Neural cell (in vitro differentiated cells): ENCODE results near the gene PLEKHG3. TPM values are rescaled to one million over a fixed set of nuclear protein-coding genes. Genes with fewer than 3 reads are reported as not detected.

Source experiments
- H2AFZ ChIP-seq: fragments of 200-600, 300-800 bp; sonication (generic), shearing (Covaris generic); 2 replicates; pipeline ENCODE4 v1.6.0; 2014; ENCODE audit warnings: low read depth, mild to moderate bottlenecking, antibody characterized with exemption, low read length, moderate library complexity
- H3F3A ChIP-seq: fragments of 200-600 bp; shearing (Covaris generic); 2 replicates; pipeline ENCODE4 v1.6.1; 2016; ENCODE audit warnings: mild to moderate bottlenecking, moderate library complexity, mixed read lengths, antibody characterized with exemption, low read length; ENCODE audit not compliant: insufficient read depth, poor library complexity, severe bottlenecking
- H3K27ac ChIP-seq: fragments of 200-600, 300-800 bp; sonication (generic), shearing (Covaris generic); 2 replicates; pipeline ENCODE4 v1.5.1; 2014; ENCODE audit warnings: mild to moderate bottlenecking, low read length, moderate library complexity
- H3K27me3 ChIP-seq: fragments of 300-800, 200-600 bp; sonication (generic), shearing (Covaris generic); 2 replicates; pipeline ENCODE4 v1.6.0; 2014; ENCODE audit warnings: mild to moderate bottlenecking, low read depth, low read length, moderate library complexity; ENCODE audit not compliant: insufficient read depth
- H3K36me3 ChIP-seq: fragments of 300-800, 200-600 bp; sonication (generic), shearing (Covaris generic); 2 replicates; pipeline ENCODE4 v1.5.1; 2014; ENCODE audit warnings: mild to moderate bottlenecking, antibody characterized with exemption, low read length, moderate library complexity; ENCODE audit not compliant: insufficient read depth
- H3K4me2 ChIP-seq: fragments of 300-800, 200-600 bp; sonication (generic), shearing (Covaris generic); 2 replicates; pipeline ENCODE4 v1.6.0; 2014; ENCODE audit warnings: mild to moderate bottlenecking, low read length
- H3K4me3 ChIP-seq: fragments of 300-800, 200-600 bp; sonication (generic), shearing (Covaris generic); 2 replicates; pipeline ENCODE4 v1.5.1; 2014; ENCODE audit warnings: mild to moderate bottlenecking, low read length, moderate library complexity
- H3K79me2 ChIP-seq: fragments of 200-600 bp; shearing (Covaris generic); replicated peaks from 2 replicates; pipeline ENCODE4 v1.6.0; 2014; ENCODE audit warnings: mild to moderate bottlenecking, low read length, moderate library complexity; ENCODE audit not compliant: insufficient read depth
- H3K9ac ChIP-seq: fragments of 300-800, 200-600 bp; sonication (generic), shearing (Covaris generic); 2 replicates; pipeline ENCODE4 v1.6.1; 2016; ENCODE audit warnings: mild to moderate bottlenecking, low read length, mixed read lengths
- H3K9me2 ChIP-seq: fragments of 200-600 bp; shearing (Covaris generic); 2 replicates; pipeline ENCODE4 v1.6.1; 2016; ENCODE audit warnings: mild to moderate bottlenecking, low read length, mixed read lengths; ENCODE audit not compliant: insufficient read depth
- H3K9me3 ChIP-seq: fragments of 200-600, 300-800 bp; sonication (generic), shearing (Covaris generic); 2 replicates; pipeline ENCODE4 v1.6.1; 2016; ENCODE audit warnings: mild to moderate bottlenecking, mixed run types, low read length, moderate library complexity, mixed read lengths
- H4K20me1 ChIP-seq: fragments of 200-600 bp; shearing (Covaris generic); 2 replicates; pipeline ENCODE4 v1.6.1; 2016; ENCODE audit warnings: mild to moderate bottlenecking, mixed run types; ENCODE audit not compliant: insufficient read depth
- EP300 ChIP-seq: fragments of 450-650 bp; conservative IDR thresholded peaks from 2 replicates; pipeline ENCODE4 v1.6.1; 2014; ENCODE audit warnings: antibody characterized with exemption, mild to moderate bottlenecking, moderate library complexity; ENCODE audit not compliant: poor library complexity, severe bottlenecking
- EZH2 ChIP-seq: fragments of 200-600, 300-800 bp; shearing (Covaris generic), sonication (generic); IDR thresholded peaks from 2 replicates; pipeline ENCODE4 v1.6.1; 2014; ENCODE audit warnings: antibody characterized with exemption, low read length, borderline replicate concordance, mild to moderate bottlenecking; ENCODE audit not compliant: insufficient read depth, poor library complexity, severe bottlenecking
- MXI1 ChIP-seq: fragments of 450-650 bp; conservative IDR thresholded peaks from 2 replicates; pipeline ENCODE4 v1.6.1; 2014; ENCODE audit warnings: antibody characterized with exemption, mild to moderate bottlenecking; ENCODE audit not compliant: poor library complexity, severe bottlenecking
- POLR2AphosphoS5 ChIP-seq: IDR thresholded peaks from 2 replicates; pipeline ENCODE4 v1.6.1; 2012
- RAD21 ChIP-seq: fragments of 450-650 bp; conservative IDR thresholded peaks from 2 replicates; pipeline ENCODE4 v1.6.1; 2014; ENCODE audit warnings: antibody characterized with exemption, mild to moderate bottlenecking, moderate library complexity
- REST ChIP-seq: IDR thresholded peaks from 2 replicates; pipeline ENCODE4 v1.6.1; 2012; ENCODE audit warnings: borderline replicate concordance
- SMC3 ChIP-seq: fragments of 450-650 bp; conservative IDR thresholded peaks from 2 replicates; pipeline ENCODE4 v1.6.1; 2014; ENCODE audit warnings: antibody characterized with exemption, mild to moderate bottlenecking, moderate library complexity; ENCODE audit not compliant: poor library complexity
- TAF1 ChIP-seq: IDR thresholded peaks from 2 replicates; pipeline ENCODE4 v1.6.1; 2012; ENCODE audit warnings: low read depth
- polyA plus RNA-seq: library from polyadenylated mRNA; depleted of rRNA; stranded (reverse); fragments of >200 nt; gene quantifications from 2 replicates; pipeline ENCODE4 v1.2.3, GENCODE V29; 2014
- TF ChIP-seq, protein P1 (sequence below): fragments of 450-650 bp; IDR thresholded peaks from 2 replicates; pipeline ENCODE4 v1.5.1; 2014; ENCODE audit warnings: antibody characterized with exemption, mild to moderate bottlenecking, moderate library complexity; ENCODE audit not compliant: poor library complexity, severe bottlenecking

The PLEKHG3 gene
- polyA plus RNA-seq, 1 donor from 2014 or later: 15.8 TPM

DNA sequence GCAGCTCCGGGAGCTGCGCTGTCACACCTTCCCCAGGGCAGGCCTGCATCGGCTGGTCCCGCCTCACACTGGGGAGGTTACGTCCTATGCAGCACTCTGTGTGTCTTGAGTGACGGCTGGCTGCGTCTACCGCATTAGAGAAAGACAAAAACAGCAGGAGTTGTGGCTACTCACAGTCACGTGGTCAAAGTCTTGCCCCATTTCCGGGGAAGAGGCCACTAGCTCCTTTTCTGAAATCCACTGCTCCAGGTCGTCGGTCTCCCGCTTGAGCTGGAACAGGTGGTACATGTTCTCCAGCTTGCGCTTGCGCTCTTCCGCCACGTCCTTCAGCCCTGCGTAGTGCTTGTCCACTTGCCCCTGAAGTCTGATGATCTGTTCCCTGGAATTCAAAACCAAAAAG, 68.8 kb downstream of the PLEKHG3 start:
- Histone ChIP-seq H3K36me3 (no peaks in the 10 kb centered on the region), H2AFZ (no peak overlapping the region), H3K79me2 (no peaks in the 10 kb centered on the region), H3K4me3 (no peak overlapping the region), H3K4me2 (no peak overlapping the region), H3K9ac (no peak overlapping the region), H3F3A (no peaks in the 10 kb centered on the region), H3K9me3 (no peaks in the 10 kb centered on the region), H4K20me1 (no peaks in the 10 kb centered on the region), H3K9me2 (no peaks in the 10 kb centered on the region), H3K27ac (no peak overlapping the region), H3K27me3 (no peaks in the 10 kb centered on the region)
- TF ChIP-seq SMC3 (no peak), EP300 (no peak), MXI1 (no peak), RAD21 (no peak), EZH2 (no peak), REST (no peak), POLR2AphosphoS5 (no peak), TAF1 (no peak)
- TF ChIP-seq, protein P1, sequence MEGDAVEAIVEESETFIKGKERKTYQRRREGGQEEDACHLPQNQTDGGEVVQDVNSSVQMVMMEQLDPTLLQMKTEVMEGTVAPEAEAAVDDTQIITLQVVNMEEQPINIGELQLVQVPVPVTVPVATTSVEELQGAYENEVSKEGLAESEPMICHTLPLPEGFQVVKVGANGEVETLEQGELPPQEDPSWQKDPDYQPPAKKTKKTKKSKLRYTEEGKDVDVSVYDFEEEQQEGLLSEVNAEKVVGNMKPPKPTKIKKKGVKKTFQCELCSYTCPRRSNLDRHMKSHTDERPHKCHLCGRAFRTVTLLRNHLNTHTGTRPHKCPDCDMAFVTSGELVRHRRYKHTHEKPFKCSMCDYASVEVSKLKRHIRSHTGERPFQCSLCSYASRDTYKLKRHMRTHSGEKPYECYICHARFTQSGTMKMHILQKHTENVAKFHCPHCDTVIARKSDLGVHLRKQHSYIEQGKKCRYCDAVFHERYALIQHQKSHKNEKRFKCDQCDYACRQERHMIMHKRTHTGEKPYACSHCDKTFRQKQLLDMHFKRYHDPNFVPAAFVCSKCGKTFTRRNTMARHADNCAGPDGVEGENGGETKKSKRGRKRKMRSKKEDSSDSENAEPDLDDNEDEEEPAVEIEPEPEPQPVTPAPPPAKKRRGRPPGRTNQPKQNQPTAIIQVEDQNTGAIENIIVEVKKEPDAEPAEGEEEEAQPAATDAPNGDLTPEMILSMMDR: no peak

DNA sequence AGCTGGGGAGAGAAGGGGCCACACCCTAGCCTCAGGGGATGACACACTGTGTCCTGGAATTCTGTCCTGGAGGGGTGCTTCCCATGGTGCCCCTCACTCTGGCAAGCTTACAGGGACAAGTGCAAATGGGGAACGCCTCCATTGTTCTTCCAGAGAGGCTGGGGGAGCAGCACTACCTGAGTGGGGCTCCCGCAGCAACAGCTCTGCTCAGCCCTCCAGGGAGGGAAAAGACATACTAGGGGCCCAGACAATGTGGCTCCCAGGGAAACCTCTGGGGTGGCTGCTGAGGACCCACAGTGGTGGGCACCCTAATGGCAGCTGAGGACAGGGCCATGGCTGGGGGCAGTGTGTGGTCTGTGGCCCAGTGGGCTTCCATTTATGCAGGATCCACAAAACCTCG, 69.4 kb downstream of the PLEKHG3 start:
- no peak overlapping the region for H3K9ac ChIP-seq

More for the DNA sequence above, 69.4 kb downstream of the PLEKHG3 start:
- Histone ChIP-seq H3K4me3 (no peak overlapping the region), H3K9me3 (no peaks in the 10 kb centered on the region), H3K27ac (no peak overlapping the region), H3K36me3 (no peaks in the 10 kb centered on the region), H3K4me2 (no peak overlapping the region), H3K79me2 (no peaks in the 10 kb centered on the region), H3K9me2 (no peaks in the 10 kb centered on the region), H3K27me3 (no peaks in the 10 kb centered on the region), H3F3A (no peaks in the 10 kb centered on the region), H2AFZ (no peak overlapping the region), H4K20me1 (no peaks in the 10 kb centered on the region)
- TF ChIP-seq EP300 (no peak), MXI1 (no peak), EZH2 (no peak), SMC3 (no peak), TAF1 (no peak), POLR2AphosphoS5 (no peak), RAD21 (no peak), REST (no peak)
- TF ChIP-seq, protein P1: no peak
